Measurements from ENCODE around the gene CCND1.

GRCh38 chr11:69700278-69701140 is 59.6 kb downstream of the CCND1 start:
- no peak for TF ChIP-seq CTCF (conservative IDR thresholded peaks at IDR 0.05; ENCODE audit: low read depth, low read length)
- TF ChIP-seq EZH2 (IDR thresholded peaks at IDR 0.05; ENCODE audit: borderline replicate concordance, low read depth, low read length, poor library complexity, severe bottlenecking), result no peak

All from A673 (cell line).